Vagina (tissue), 2 donors: Measurements from ENCODE around the gene C12orf60.

Source experiments
- POLR2A ChIP-seq, 2 donors: fragments of 450-650 bp; IDR thresholded peaks; one replicate each; pipeline ENCODE4 v1.6.1; 2017; ENCODE audit warnings: antibody characterized with exemption in 2 of 2, mild to moderate bottlenecking in 2 of 2, moderate library complexity in 2 of 2
- POLR2AphosphoS5 ChIP-seq, 2 donors: sonication (generic); formaldehyde crosslinking; IDR thresholded peaks; one replicate each; pipeline ENCODE4 v1.9.0; 2017; ENCODE audit warnings: antibody characterized with exemption in 2 of 2, mild to moderate bottlenecking in 2 of 2, low read depth in 1 of 2; ENCODE audit not compliant: insufficient read depth in 1 of 2
- TF ChIP-seq, protein P1 (sequence below), 3 experiments: fragments of 450-650 bp in 2 of 3; fragments of 200-600 bp in 1 of 3; sonication (generic) in 1 of 3; IDR thresholded peaks; one replicate each; pipeline ENCODE4 v1.5.1; 2017 to 2019; ENCODE audit warnings: antibody characterized with exemption in 3 of 3, mild to moderate bottlenecking in 2 of 3, moderate library complexity in 2 of 3

DNA sequence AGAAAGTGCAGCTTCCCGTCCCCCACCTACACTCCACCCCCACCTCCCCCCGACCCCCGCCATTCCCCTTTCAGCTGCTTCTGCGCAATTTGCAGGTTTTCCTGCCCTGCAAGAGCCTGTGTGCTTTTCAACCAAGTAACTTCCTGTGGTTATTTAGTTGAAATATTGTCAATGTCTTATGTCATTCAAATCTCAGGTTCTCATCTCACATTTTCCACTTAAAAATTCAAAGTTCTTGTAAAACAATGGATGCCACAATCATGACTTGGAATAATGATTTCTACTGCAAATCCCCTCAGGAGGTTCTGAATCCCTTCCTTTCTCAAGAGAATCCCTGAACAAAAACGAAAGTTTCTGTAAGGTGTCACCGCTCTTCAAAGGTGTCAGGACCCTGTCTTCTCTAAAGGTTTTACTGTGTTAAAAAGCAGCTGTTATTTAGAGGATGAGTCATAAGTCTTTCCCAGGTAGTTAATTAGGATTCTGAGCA lies 31.8 kb upstream of the C12orf60 start:
- TF ChIP-seq, protein P1, sequence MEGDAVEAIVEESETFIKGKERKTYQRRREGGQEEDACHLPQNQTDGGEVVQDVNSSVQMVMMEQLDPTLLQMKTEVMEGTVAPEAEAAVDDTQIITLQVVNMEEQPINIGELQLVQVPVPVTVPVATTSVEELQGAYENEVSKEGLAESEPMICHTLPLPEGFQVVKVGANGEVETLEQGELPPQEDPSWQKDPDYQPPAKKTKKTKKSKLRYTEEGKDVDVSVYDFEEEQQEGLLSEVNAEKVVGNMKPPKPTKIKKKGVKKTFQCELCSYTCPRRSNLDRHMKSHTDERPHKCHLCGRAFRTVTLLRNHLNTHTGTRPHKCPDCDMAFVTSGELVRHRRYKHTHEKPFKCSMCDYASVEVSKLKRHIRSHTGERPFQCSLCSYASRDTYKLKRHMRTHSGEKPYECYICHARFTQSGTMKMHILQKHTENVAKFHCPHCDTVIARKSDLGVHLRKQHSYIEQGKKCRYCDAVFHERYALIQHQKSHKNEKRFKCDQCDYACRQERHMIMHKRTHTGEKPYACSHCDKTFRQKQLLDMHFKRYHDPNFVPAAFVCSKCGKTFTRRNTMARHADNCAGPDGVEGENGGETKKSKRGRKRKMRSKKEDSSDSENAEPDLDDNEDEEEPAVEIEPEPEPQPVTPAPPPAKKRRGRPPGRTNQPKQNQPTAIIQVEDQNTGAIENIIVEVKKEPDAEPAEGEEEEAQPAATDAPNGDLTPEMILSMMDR (IDR thresholded peaks at IDR 0.05), result no peak
- no peak for TF ChIP-seq POLR2A (IDR thresholded peaks at IDR 0.05)
- TF ChIP-seq POLR2AphosphoS5 (IDR thresholded peaks at IDR 0.05; ENCODE audit: insufficient read depth in 1 of 2, low read depth in 1 of 2), result no peak
